WTC11 (cell line): ENCODE measurements around the gene KIN. TPM values are rescaled to one million over a fixed set of nuclear protein-coding genes. Genes with fewer than 3 reads are reported as not detected.

Experiments used
- ATAC-seq: fragments of 200-7000 bp; cut with Tn5 transposase; 2 replicates; pipeline ENCODE4 v1.10.0; 2021; ENCODE audit warnings: mild to moderate bottlenecking, moderate library complexity
- CTCF ChIA-PET: fragments of 300-600 bp; sonication (Branson Sonifier 250); formaldehyde crosslinking; loops from one replicate; lab custom pipeline; 2021; ENCODE audit warnings: antibody characterized with exemption; lab: Charles Lee
- POLR2A ChIA-PET: fragments of 350-600 bp; sonication (Branson Sonifier 250); formaldehyde crosslinking; loops from one replicate; lab custom pipeline; 2021; ENCODE audit warnings: antibody characterized with exemption; lab: Charles Lee
- DNase-seq: peaks from one replicate; pipeline ENCODE4 v3.0.0; 2021; ENCODE audit warnings: low spot score
- H3K27ac Mint-ChIP-seq: 2 replicates; pipeline ENCODE4 v1.8.0; 2021; ENCODE audit warnings: mixed read lengths
- H3K27me3 Mint-ChIP-seq: 2 replicates; pipeline ENCODE4 v1.8.0; 2021; ENCODE audit warnings: low read depth, mild to moderate bottlenecking, moderate library complexity, mixed read lengths
- H3K36me3 Mint-ChIP-seq: 2 replicates; pipeline ENCODE4 v1.8.0; 2021; ENCODE audit warnings: mixed read lengths
- H3K4me1 Mint-ChIP-seq: 2 replicates; pipeline ENCODE4 v1.8.0; 2022; ENCODE audit warnings: mixed read lengths
- H3K4me3 Mint-ChIP-seq: 2 replicates; pipeline ENCODE4 v1.8.0; 2021; ENCODE audit warnings: mild to moderate bottlenecking, moderate library complexity, mixed read lengths
- H3K9me3 Mint-ChIP-seq: 2 replicates; pipeline ENCODE4 v1.8.0; 2021; ENCODE audit warnings: mixed read lengths
- ELF4 ChIP-seq: sonication (generic); formaldehyde crosslinking; IDR thresholded peaks from 2 replicates; pipeline ENCODE4 v1.8.1; 2022; ENCODE audit warnings: low read depth, mild to moderate bottlenecking, moderate library complexity, missing genetic modification reagents
- JAZF1 ChIP-seq: fragments of 250-450 bp; sonication (Bioruptor Pico); IDR thresholded peaks from 2 replicates; pipeline ENCODE4 v1.9.0; 2021; ENCODE audit warnings: moderate library complexity, mild to moderate bottlenecking, inconsistent platforms
- KAT7 ChIP-seq: sonication (generic); formaldehyde crosslinking; IDR thresholded peaks from 2 replicates; pipeline ENCODE4 v1.8.1; 2023; ENCODE audit warnings: missing genetic modification reagents, mild to moderate bottlenecking, borderline replicate concordance
- NFE2L1 ChIP-seq: sonication (generic); formaldehyde crosslinking; IDR thresholded peaks from 2 replicates; pipeline ENCODE4 v1.8.1; 2023; ENCODE audit warnings: missing genetic modification reagents
- OVOL2 ChIP-seq: fragments of 250-450 bp; sonication (Bioruptor Pico); IDR thresholded peaks from 2 replicates; pipeline ENCODE4 v1.9.0; 2021; ENCODE audit warnings: mild to moderate bottlenecking, borderline replicate concordance
- TEAD1 ChIP-seq: sonication (generic); formaldehyde crosslinking; IDR thresholded peaks from 2 replicates; pipeline ENCODE4 v1.8.0; 2022; ENCODE audit warnings: mild to moderate bottlenecking, missing genetic modification reagents
- ZNF121 ChIP-seq: sonication (generic); formaldehyde crosslinking; IDR thresholded peaks from 2 replicates; pipeline ENCODE4 v1.8.0; 2023; ENCODE audit warnings: missing genetic modification reagents
- ZNF219 ChIP-seq: sonication (generic); formaldehyde crosslinking; IDR thresholded peaks from 2 replicates; pipeline ENCODE4 v1.8.0; 2023; ENCODE audit warnings: missing genetic modification reagents, mild to moderate bottlenecking, borderline replicate concordance
- total RNA-seq: library from RNA; stranded (reverse); gene quantifications from 3 replicates; pipeline ENCODE4 v1.2.3, GENCODE V29; 2021
- TF ChIP-seq, protein P1 (sequence below): sonication (generic); formaldehyde crosslinking; IDR thresholded peaks from 2 replicates; pipeline ENCODE4 v1.8.0; 2023; ENCODE audit warnings: missing genetic modification reagents
- TF ChIP-seq, protein P2 (sequence below): sonication (generic); formaldehyde crosslinking; IDR thresholded peaks from 2 replicates; pipeline ENCODE4 v1.8.1; 2022; ENCODE audit warnings: low read depth, missing genetic modification reagents, borderline replicate concordance
- TF ChIP-seq, protein P3 (sequence below): fragments of 250-450 bp; sonication (Bioruptor Pico); IDR thresholded peaks from 2 replicates; pipeline ENCODE4 v1.9.0; 2021; ENCODE audit warnings: mild to moderate bottlenecking, borderline replicate concordance
- TF ChIP-seq, protein P4 (sequence below): sonication (generic); formaldehyde crosslinking; conservative IDR thresholded peaks from 2 replicates; pipeline ENCODE4 v1.8.1; 2022; ENCODE audit warnings: mild to moderate bottlenecking, missing genetic modification reagents
- TF ChIP-seq, protein P5 (sequence below): sonication (generic); formaldehyde crosslinking; IDR thresholded peaks from 2 replicates; pipeline ENCODE4 v1.8.1; 2022; ENCODE audit warnings: low read depth, mild to moderate bottlenecking, moderate library complexity, missing genetic modification reagents, borderline replicate concordance
- TF ChIP-seq, protein P6 (sequence below): sonication (generic); formaldehyde crosslinking; IDR thresholded peaks from 2 replicates; pipeline ENCODE4 v1.8.0; 2022; ENCODE audit warnings: mild to moderate bottlenecking, missing genetic modification reagents
- TF ChIP-seq, protein P7 (sequence below): sonication (generic); formaldehyde crosslinking; IDR thresholded peaks from 2 replicates; pipeline ENCODE4 v1.8.1; 2023; ENCODE audit warnings: mild to moderate bottlenecking, missing genetic modification reagents

The KIN gene
- total RNA-seq, 1 experiment from 2014 or later = 13.1 TPM

DNA sequence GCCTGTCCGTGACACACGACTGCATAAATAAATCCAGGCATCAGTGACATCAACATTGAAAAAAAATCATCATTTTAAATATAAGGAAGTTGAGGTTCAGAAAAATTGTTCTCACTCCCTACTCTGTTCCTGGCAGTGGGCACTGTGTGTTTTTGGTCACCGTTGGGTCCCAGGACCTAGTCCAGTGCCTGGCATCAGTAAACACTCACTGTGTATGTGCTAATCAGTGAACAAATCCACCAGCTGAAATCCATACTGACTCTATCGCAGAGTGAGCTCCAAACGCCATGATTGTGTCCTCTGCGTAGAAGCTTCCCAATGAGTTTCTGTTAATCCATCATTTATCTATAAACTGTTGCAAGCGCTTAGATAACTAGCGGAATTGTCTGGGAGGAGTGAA, 43.5 kb downstream of the KIN start (continued):
- TF ChIP-seq, protein P1, sequence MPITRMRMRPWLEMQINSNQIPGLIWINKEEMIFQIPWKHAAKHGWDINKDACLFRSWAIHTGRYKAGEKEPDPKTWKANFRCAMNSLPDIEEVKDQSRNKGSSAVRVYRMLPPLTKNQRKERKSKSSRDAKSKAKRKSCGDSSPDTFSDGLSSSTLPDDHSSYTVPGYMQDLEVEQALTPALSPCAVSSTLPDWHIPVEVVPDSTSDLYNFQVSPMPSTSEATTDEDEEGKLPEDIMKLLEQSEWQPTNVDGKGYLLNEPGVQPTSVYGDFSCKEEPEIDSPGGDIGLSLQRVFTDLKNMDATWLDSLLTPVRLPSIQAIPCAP (CRISPR knock-in tag) = no peak
- TF ChIP-seq, protein P2, sequence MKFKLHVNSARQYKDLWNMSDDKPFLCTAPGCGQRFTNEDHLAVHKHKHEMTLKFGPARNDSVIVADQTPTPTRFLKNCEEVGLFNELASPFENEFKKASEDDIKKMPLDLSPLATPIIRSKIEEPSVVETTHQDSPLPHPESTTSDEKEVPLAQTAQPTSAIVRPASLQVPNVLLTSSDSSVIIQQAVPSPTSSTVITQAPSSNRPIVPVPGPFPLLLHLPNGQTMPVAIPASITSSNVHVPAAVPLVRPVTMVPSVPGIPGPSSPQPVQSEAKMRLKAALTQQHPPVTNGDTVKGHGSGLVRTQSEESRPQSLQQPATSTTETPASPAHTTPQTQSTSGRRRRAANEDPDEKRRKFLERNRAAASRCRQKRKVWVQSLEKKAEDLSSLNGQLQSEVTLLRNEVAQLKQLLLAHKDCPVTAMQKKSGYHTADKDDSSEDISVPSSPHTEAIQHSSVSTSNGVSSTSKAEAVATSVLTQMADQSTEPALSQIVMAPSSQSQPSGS (CRISPR knock-in tag) = no peak
- TF ChIP-seq KAT7 (CRISPR knock-in tag) = no peak
- no peak for TF ChIP-seq ELF4 (CRISPR knock-in tag)
- TF ChIP-seq, protein P3, sequence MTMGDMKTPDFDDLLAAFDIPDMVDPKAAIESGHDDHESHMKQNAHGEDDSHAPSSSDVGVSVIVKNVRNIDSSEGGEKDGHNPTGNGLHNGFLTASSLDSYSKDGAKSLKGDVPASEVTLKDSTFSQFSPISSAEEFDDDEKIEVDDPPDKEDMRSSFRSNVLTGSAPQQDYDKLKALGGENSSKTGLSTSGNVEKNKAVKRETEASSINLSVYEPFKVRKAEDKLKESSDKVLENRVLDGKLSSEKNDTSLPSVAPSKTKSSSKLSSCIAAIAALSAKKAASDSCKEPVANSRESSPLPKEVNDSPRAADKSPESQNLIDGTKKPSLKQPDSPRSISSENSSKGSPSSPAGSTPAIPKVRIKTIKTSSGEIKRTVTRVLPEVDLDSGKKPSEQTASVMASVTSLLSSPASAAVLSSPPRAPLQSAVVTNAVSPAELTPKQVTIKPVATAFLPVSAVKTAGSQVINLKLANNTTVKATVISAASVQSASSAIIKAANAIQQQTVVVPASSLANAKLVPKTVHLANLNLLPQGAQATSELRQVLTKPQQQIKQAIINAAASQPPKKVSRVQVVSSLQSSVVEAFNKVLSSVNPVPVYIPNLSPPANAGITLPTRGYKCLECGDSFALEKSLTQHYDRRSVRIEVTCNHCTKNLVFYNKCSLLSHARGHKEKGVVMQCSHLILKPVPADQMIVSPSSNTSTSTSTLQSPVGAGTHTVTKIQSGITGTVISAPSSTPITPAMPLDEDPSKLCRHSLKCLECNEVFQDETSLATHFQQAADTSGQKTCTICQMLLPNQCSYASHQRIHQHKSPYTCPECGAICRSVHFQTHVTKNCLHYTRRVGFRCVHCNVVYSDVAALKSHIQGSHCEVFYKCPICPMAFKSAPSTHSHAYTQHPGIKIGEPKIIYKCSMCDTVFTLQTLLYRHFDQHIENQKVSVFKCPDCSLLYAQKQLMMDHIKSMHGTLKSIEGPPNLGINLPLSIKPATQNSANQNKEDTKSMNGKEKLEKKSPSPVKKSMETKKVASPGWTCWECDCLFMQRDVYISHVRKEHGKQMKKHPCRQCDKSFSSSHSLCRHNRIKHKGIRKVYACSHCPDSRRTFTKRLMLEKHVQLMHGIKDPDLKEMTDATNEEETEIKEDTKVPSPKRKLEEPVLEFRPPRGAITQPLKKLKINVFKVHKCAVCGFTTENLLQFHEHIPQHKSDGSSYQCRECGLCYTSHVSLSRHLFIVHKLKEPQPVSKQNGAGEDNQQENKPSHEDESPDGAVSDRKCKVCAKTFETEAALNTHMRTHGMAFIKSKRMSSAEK = no peak
- no peak for TF ChIP-seq OVOL2 (CRISPR knock-in tag)
- TF ChIP-seq, protein P4, sequence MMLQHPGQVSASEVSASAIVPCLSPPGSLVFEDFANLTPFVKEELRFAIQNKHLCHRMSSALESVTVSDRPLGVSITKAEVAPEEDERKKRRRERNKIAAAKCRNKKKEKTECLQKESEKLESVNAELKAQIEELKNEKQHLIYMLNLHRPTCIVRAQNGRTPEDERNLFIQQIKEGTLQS (CRISPR knock-in tag) = no peak
- no peak for TF ChIP-seq JAZF1 (CRISPR knock-in tag)
- no peak for TF ChIP-seq TEAD1

DNA sequence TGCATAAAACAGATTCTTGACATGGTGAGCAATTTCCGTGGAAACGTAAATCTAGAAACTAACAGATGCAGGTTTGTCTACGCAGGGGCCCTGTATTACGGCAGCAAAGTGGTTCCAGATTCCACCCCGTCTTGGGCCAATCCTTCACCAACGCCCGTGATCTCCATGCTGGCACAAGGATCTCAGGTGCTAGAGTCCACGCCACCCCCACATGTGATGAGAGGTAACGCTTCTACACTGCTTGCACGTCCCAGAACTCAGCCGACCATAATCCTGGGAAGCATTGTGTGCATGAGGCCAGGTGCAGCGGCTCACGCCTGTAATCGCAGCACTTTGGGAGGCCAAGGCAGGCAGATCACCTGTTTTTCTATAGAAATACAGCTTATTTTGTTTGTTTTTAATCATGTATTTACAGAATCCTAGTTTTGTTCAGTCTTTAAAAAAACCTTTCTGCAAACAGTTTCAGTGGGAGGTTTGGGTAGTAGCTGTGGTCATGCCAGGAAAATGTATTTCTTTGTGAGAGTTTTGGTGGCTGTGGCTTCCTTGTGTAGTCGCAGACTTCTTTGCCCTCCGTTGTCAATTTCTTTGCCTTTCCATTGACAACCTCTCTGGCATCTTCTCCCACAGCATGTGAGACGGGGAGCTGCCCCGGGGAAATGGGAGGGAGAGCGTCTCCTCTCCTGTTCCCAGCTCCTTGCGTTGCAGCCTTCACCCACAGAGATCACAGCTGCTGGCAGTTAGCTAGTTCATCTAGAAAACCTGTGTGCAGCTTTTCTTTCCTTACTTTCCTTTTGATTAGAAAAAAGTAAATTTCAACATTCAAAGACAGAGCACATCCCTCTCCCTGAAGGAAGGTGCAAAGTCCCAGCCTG, 49.0 kb downstream of the KIN start:
- TF ChIP-seq, protein P4 (CRISPR knock-in tag) = no peak
- TF ChIP-seq, protein P5, sequence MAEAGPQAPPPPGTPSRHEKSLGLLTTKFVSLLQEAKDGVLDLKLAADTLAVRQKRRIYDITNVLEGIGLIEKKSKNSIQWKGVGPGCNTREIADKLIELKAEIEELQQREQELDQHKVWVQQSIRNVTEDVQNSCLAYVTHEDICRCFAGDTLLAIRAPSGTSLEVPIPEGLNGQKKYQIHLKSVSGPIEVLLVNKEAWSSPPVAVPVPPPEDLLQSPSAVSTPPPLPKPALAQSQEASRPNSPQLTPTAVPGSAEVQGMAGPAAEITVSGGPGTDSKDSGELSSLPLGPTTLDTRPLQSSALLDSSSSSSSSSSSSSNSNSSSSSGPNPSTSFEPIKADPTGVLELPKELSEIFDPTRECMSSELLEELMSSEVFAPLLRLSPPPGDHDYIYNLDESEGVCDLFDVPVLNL (CRISPR knock-in tag) = no peak
- TF ChIP-seq JAZF1 (CRISPR knock-in tag) (no peak), NFE2L1 (no peak), ZNF219 (CRISPR knock-in tag) (no peak), ZNF121 (CRISPR knock-in tag) (no peak)
- TF ChIP-seq, protein P6, sequence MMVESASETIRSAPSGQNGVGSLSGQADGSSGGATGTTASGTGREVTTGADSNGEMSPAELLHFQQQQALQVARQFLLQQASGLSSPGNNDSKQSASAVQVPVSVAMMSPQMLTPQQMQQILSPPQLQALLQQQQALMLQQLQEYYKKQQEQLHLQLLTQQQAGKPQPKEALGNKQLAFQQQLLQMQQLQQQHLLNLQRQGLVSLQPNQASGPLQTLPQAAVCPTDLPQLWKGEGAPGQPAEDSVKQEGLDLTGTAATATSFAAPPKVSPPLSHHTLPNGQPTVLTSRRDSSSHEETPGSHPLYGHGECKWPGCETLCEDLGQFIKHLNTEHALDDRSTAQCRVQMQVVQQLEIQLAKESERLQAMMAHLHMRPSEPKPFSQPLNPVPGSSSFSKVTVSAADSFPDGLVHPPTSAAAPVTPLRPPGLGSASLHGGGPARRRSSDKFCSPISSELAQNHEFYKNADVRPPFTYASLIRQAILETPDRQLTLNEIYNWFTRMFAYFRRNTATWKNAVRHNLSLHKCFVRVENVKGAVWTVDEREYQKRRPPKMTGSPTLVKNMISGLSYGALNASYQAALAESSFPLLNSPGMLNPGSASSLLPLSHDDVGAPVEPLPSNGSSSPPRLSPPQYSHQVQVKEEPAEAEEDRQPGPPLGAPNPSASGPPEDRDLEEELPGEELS (CRISPR knock-in tag) = no peak
- TF ChIP-seq, protein P7, sequence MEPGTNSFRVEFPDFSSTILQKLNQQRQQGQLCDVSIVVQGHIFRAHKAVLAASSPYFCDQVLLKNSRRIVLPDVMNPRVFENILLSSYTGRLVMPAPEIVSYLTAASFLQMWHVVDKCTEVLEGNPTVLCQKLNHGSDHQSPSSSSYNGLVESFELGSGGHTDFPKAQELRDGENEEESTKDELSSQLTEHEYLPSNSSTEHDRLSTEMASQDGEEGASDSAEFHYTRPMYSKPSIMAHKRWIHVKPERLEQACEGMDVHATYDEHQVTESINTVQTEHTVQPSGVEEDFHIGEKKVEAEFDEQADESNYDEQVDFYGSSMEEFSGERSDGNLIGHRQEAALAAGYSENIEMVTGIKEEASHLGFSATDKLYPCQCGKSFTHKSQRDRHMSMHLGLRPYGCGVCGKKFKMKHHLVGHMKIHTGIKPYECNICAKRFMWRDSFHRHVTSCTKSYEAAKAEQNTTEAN (CRISPR knock-in tag) = no peak
- TF ChIP-seq, all 79 proteins: peak for 0
- POLR2A ChIA-PET = no interaction called here
- CTCF ChIA-PET = interaction anchor here (0.8 to 2.7 kb wide), 4 partner anchors 33 to 1371 kb away, joined by 3 to 16 read pairs (median 4); no protein-coding TSS in a partner anchor
- Mint-ChIP-seq H3K27me3 (no peaks in the 10 kb centered on the region), H3K4me3 (no peak overlapping the region), H3K9me3 (no peaks in the 10 kb centered on the region), H3K4me1 (no peaks in the 10 kb centered on the region), H3K27ac (no peak overlapping the region), H3K36me3 (no peaks in the 10 kb centered on the region)
- no peak; the same call in 1 of the 2 replicates for ATAC-seq
- DNase-seq = no peak
